NCI-H345 treated with DMSO at 0.1 percent for 48 hours (cell line): ENCODE results near the gene FXYD3.
A peak's percentile ranks its signal among the peaks of the same experiment; 100 is the strongest.

Experiments
- DNase-seq: peaks from one replicate; lab custom pipeline; 2025; ENCODE audit not compliant: unreplicated experiment; lab: John Stamatoyannopoulos, UW

FXYD3 gene

DNA sequence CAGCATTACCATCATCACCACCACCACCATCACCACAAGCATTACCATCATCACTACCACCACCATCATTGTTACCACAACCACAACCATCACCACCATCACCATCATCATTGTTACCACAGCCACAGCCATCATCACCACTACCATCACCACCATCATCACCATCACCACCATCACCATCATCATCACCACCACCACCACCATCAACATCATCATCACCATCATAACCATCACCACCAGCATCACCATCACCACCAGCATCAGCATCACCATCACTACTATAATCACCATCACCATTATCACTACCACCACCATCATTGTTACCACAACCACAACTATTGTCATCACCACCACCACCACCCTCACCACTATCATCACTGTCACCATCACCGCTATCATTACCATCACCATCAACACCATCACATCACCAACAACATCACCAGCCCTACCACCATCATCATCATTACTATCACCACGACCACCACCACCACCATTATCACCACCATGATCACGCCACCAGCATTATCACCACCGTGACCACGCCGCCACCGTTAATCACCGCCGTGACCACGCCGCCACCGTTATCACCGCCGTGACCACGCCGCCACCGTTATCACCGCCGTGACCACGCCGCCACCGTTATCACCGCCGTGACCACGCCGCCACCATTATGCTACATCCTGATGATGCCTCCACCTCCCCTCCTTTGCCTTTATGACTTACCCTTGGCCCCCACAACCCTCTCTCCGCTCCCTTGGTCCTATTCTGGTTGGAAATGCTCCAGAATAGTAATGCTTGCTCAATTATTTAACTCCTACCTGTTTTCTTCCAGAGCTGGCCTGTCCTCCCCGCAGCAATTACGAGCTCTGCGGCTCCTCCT, 10.0 kb upstream of the FXYD3 start:
- no peak for DNase-seq

DNA sequence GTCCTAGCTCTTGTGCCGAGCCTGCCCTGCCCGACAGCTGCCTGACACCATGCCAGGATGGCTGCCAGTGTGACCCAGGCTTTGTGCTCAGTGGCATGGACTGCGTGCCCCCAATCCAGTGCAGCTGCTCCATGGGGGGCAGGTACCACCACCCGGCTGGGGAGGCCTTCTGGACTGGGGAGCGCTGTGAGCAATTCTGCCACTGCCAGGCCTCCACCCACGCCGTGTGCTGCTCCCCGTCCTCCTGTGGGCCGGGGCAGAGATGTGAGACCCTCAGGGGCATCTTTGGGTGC, 9.4 kb upstream of the FXYD3 start:
- no peak for DNase-seq

DNA sequence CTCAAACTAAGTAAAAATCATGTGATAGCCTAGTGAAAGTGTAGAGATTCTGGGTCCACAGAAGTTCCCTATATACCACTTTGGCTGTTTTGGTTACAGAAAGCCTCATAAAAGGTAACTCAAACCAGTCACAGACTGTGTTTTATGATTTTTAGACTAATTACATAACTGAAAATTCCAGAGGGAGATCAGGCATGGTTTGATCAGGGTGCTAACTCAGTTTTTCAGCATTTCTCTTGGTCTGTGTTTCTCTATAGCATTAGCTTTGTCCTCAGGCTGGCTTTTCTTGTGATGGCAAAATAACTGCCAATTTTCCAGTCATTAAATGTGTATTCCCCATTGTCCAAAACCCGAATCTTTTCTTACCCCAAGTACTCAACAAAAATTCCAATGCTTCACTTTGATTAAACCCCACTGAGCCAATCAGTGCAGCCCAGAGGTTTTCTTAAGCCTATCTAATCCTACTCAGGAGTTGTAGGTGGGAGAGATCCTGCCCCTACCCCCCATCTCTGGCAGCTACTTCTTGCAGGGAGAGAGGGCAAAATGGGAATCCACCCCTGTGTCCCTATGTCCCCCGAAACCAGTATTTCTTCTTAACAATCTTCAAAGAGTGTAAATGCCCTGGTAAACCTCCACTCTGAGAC, 8.6 kb upstream of the FXYD3 start:
- no peak for DNase-seq

DNA sequence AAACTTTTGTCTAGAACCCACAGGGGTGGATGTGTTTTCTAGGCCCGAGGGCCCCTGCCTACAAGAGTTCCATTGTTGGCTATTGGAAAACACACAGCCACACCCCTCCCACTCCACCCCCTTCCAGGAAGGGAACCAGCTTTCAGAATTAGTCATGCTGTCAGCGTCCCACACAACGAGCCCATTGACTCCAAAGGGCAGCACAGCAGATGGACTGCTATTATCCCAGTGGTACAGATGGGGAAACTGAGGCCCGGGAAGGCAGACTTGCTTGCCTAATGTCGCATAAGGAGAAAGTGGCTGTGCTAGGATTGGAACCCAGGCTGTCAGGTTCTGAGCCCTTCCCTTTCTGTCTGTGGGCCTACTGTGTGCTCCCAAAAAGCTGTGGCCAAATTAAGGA, 8.1 kb upstream of the FXYD3 start:
- no peak for DNase-seq

DNA sequence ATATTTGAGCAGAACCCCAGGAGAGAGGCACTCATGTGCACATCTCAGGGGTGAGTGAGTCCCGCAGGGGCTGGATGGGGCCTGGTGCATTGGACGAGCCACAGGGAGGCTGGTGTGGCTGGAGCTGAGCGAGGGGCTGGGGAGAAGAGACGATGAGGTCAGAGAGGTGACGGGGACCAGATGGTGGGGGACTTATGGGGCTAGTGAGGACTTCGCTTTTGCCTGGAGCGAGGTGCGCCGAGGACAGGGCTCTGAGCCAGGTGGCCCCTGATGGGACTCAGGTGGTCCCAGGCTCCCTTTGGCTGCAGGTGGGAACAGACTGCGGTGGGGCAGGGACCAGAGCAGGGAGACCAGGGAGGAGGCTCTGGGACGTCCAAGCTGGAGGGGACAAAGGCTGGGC, 6.9 kb upstream of the FXYD3 start:
- DNase-seq, result no peak

DNA sequence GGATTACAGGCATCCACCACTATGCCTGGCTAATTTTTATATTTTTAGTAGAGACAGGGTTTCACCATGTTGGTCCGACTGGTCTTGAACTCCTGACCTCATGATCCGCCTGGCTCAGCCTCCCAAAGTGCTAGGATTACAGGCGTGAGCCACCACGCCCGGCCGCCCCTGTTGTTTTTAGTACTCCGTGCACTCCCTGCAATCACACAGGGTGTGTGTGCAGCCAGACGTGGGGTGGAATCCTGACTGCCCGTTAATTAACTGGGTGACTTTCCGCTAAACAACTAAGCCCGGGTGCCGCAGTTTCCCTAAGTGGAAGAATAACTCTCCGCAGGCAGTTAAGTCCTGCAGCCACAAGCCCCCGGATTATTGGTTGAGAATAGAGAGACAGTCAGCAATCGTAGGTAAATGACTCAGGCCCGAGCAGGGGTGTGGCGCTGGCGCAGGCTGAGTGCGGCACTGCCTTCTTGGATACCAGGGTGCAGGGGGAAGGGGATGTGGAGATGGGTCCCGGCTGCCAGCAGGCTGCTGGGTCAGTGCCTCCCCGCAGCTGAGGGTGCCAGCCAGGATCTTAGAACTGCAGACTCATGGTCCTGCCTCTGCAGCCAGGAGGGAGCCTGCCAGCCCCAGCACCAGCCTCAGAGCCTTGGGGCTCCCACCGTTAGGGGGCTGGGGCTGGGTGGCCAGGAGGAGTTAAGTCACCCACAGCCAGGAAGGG, 6.1 kb upstream of the FXYD3 start:
- DNase-seq, result no peak

DNA sequence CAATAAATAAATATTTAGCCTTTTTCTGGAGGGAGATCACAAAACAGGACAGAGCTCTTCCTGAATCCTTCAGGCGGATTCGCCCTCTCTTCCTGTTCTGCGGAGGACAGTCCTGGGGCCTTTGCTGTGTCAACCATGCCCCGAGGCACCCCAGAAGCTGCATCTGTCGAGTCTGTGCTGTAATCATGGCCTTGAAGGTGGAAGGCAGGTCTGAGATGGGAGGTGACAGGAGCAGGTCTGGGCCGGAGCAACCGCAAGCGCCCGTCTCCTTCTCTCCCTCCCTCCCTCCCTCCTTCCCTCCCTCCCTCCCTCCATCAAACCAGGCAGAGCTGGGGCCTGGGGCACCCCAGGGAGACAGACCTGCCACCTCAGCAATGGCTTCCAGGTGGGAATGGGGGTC, 4.6 kb upstream of the FXYD3 start:
- DNase-seq, result no peak

DNA sequence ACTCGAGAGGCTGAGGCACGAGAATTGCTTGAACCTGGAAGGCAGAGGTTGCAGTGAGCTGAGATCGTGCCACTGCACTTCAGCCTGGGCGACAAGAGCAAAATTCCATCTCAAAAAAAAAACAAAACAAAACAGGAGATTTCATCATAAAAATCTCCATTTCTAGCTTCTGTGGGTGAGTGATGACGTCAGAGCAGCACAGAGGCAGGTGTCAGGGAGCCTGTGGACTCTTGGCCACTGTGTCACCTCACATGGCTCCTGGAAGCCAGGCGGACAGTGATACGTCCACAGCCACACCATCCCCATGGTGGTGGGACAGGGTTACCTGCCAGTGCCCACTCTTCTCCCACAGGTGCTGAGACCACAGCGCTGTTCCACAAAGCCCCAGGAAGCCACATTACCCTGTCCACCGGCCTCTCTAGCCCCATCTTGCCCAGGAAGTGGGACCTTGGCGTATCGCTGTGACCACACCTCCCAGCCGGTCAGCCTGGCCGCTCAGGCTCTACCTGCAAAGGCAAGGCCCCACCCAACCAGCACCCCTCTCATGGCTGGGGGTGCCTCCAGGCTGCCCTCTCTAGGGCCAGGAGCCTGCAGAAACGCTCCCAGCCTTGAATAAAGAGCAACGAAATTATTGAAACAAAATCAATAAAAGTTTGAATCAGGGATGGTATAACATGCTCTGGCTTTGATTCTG, 2.5 kb upstream of the FXYD3 start:
- DNase-seq, result no peak

DNA sequence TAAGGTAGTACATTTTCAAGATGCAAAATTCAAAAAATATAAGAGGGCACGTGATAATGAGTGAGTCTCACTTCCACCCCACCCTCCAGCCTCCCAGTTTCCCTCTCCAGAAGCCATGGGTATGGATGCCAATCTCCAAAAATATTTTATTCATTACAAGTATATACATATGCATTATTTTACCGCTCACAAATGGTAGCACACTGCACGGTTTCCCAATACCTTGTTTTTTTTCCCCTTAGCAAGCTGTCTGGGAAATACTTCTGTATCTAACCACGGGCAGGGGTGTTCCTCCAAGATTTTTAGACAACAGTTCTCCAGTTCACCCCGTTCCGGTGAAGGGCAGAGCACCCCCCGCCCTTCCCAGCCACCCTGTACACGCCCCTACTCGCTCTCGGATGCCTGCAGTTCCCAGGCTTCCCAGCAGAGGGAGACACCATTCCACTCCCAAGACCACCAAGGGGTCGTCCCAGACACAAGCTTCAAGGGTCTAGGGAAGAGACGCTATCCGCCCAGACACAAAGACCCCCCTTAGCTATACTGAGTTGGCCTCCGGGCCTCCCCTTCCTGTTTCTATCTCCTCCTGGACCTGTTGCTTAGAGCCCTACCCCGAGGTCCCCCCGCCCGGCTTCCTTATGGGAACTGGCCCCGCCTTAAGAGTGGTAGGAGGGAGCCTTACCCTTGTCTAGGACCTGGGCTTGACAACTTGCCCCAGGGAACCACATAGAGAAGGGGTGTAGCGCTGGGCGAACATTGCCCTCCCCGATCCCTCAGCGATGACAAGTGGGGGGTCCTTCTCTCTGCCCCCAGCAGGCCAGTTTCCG, 1.1 kb upstream of the FXYD3 start:
- peak; percentile 46 for DNase-seq

DNA sequence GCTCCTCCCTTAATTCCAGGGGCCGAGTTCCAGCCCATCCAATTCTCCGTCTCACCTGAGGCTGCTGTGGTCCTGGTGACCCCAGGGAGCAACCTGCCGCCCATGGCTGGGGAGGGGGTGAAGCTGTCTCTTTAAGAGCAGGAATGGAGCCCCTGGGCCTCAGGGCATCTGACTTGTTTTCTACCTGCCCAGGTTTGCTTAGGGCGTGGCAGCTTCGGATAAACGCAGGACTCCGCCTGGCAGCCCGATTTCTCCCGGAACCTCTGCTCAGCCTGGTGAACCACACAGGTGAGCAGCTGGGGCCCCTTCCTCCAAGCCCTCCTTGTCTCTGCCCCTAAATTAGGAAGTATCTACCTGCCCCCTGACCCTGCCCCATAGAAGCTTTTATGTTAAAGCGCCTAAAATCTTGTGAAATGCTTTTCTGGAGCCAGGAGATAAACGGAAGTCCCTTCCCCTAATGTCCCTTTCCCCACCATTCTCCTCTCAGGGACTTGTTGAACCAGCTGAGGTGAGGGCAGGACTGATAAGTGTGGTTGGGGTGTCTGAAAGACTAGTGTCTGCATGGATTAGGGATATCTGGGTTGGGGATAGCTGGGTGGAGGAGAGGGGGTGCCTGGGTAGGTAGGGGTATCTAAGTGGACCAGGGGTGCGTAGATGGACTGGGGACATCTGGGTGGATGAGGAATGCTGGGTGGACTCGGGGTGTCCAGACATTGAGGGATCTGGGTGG, 614 bp downstream of the FXYD3 start:
- DNase-seq, result no peak

DNA sequence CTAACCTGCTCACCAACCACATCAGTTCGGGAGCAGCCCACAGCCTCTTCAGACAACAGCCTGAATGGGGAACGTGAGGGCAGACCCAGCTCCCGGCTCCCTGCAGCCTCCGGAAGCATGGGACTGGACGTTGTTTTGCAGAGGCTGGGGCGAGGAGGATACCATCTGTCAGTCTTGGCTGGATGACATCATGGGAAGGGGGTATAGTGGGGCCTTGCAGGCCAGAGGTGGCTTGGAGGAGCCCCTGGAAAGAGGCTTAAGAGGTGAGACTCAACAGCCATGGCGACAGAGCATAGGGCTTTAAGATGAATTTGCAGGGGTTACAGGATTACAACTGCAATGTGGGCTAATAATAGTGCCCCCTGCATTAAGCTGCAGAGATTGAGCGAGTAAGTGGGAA, 1.5 kb downstream of the FXYD3 start:
- no peak for DNase-seq

DNA sequence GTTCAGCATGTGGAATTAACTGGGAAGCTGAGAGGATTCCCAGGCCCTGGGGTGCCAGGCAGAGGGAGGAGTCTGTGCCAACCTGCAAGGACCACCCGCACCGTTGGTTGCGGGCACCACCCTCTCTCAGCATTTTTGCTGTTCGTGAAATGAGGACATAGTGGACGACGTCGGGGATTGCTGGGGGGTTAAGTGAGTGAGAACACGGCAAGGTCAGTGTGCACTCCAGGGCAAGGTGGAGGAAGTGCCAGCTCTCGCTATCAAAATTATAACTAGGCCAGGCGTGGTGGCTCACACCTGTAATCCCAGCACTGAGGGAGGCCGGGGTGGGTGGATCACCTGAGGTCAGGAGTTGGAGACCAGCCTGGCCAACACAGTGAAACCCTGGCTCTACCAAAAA, 2.2 kb downstream of the FXYD3 start:
- no peak for DNase-seq

DNA sequence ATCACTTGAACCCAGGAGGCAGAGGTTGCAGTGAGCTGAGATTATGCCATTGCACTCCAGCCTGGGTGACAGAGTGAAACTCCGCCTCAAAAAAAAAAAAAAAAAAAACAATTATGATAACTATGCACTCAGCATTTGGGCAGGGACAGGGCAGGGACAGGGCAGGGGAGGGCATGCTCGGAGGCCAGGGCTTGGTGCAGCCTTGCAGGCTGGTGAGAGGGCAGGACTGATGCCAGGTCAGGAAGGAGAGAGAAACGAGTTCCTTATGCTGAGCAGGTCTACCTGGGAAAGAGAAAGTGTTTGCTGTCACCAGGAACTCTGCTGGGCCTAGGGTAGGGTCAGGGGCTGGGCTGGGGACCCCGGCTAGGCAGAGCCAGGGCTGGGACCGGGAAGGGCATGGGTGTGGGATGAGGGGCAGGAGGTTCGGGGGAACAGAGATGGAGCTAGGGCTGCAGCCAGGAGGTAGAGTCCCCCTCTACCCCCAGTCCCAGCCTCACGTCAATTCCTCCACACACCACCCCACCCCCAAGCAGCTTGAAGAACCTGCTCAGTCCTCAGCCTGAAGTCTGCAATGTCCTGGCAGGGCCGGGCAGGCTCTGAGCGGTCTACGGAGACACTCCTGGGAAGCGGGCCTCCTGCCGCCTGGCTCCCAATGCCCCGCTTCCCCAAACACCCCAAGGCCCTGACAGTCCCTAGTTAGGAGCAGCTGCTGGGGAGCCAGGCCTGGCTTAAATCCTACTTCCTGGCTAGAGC, 2.8 kb downstream of the FXYD3 start:
- DNase-seq, result no peak

DNA sequence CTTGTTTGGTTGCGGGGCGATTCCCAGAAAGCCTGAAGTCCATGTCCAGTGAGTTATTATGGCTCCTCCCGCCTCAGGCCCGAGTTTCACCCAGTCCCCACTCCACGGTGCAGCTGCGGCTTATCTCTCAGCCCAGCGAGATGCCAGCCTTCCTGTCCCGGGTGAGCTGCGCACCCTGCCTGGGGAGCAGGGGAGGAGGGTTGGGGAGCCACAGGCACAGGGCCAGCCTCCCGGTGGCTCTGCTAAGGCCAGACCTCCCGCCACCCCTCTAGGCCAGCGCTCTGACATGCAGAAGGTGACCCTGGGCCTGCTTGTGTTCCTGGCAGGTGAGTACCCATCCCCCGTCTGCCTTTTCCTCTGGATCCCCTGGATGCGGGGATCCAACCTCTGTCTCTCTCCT, 3.5 kb downstream of the FXYD3 start:
- DNase-seq, result no peak

DNA sequence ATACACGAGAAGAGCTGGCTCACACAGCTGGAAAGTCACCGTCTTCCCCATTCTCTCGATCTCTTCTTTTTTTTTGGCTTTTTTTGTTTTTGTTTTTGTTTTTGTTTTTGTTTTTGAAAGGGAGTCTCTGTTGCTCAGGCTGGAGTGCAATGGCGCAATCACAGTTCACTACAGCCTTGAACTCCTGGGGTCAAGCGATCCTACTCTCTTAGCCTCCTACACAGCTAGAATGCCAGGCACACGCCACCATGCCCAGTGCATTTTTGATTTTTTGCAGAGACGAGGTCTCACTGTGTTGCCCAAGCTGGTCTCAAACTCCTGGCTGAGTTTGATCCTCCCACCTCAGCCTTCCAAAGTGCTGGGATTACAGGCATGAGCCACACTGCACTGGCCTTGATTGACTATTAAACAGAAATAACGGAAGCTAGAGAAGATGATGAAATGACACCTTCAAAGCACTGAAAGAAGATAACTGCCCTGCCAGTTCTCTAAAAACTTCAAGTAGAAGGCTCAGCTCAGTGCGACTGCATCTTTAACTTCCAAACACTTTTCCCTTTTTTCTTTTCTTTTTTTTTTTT, 4.0 kb downstream of the FXYD3 start:
- no peak for DNase-seq

DNA sequence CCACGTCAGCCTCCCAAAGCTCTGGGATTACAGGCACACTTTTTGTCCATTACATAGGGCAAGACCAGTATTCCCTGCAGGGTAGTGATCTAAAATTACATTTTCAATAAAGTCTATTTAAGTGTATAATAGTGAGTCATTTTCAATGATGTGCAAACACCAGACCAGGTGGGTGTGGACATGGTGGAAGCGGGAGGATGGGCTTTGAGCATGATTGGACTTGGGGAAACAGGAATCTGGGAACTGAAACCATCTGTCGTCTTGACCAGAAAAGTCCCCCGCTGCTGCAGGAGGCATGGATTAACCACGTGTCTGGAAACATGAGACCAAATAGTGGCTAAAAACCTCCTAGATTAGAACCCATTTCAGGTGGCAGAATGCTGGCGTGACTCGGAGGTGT, 4.9 kb downstream of the FXYD3 start:
- no peak for DNase-seq

DNA sequence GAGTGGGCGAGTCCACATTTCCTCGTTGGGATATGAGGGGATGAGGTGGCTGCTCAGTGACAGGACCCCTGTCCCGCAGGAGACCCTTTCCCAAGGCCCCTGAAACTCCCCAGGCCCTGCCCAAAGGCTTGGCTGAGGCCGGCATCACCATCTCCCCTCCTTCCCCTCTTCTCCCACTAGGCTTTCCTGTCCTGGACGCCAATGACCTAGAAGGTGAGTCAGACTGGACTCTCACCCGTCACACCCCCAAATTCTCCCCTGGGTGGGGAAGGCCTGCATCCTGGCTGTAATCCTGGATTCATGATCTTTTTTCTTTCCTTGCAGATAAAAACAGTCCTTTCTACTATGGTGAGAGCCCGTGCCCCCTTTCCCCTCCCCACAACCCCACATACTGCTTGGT, 5.3 kb downstream of the FXYD3 start:
- no peak for DNase-seq

DNA sequence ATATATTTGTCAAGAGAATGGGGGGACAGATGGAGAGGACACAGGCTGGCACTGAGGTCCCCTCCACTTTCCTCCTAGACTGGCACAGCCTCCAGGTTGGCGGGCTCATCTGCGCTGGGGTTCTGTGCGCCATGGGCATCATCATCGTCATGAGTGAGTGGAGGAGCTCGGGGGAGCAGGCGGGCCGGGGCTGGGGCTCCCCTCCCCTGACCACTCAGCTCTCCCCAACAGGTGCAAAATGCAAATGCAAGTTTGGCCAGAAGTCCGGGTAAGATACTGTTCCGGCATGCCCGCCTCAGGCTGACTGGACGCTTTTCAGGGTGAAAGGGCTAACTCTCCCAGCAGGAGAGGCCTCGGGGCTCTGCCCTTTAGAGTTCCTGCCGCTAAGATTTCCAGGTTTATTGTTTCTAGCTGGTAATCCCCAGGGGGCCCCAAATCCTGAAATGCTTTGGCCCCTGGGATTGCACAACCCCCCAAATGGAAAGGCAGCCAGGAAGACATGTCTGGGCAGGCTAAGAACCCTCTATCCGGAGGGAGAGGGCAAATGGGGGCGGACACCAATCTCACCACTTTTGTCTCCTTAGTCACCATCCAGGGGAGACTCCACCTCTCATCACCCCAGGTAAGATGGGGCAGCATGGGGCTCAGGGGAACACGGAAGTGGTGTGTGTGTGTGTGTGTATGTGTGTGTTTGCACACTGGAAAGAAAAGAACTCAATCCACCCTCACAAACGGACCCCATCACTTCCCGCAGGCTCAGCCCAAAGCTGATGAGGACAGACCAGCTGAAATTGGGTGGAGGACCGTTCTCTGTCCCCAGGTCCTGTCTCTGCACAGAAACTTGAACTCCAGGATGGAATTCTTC, 7.3 kb downstream of the FXYD3 start:
- DNase-seq, result no peak
